Osteoblast (primary cell): Measurements from ENCODE around the gene NANOG. TPM values are rescaled to one million over a fixed set of nuclear protein-coding genes. Genes with fewer than 3 reads are reported as not detected.
"Not testable (repeated sequence)": the region's sequence is repeated elsewhere in the genome, so short reads cannot be mapped to it uniquely, and the experiment has no call there.

Source experiments
- DNase-seq: peaks from one replicate; pipeline ENCODE4 v3.0.0; 2011; ENCODE audit warnings: low spot score, mixed read lengths; ENCODE audit not compliant: insufficient read length; ENCODE audit errors: missing footprints
- H2AFZ ChIP-seq: 2 replicates; pipeline ENCODE4 v1.6.0; 2011; ENCODE audit warnings: mild to moderate bottlenecking, low read length
- H3K27ac ChIP-seq: 2 replicates; pipeline ENCODE4 v1.5.1; 2011; ENCODE audit warnings: mild to moderate bottlenecking, low read depth, low read length, moderate library complexity
- H3K27me3 ChIP-seq: 2 replicates; pipeline ENCODE4 v1.6.0; 2012; ENCODE audit warnings: mild to moderate bottlenecking, control low read depth, inconsistent platforms, low read length, moderate library complexity; ENCODE audit not compliant: insufficient read depth
- H3K36me3 ChIP-seq: 2 replicates; pipeline ENCODE4 v1.5.1; 2011; ENCODE audit warnings: mild to moderate bottlenecking, low read length, control low read depth, moderate library complexity; ENCODE audit not compliant: insufficient read depth
- H3K4me1 ChIP-seq: 2 replicates; pipeline ENCODE4 v1.5.1; 2011; ENCODE audit warnings: mild to moderate bottlenecking, low read length, control low read depth, moderate library complexity; ENCODE audit not compliant: insufficient read depth
- H3K4me2 ChIP-seq: 2 replicates; pipeline ENCODE4 v1.6.0; 2011; ENCODE audit warnings: mild to moderate bottlenecking, low read length; ENCODE audit not compliant: insufficient read depth
- H3K4me3 ChIP-seq: fragments of 200-600 bp; sonication (generic); 3 replicates; pipeline ENCODE4 v1.5.1; 2012; ENCODE audit warnings: mild to moderate bottlenecking, low read length, inconsistent platforms; ENCODE audit not compliant: insufficient read depth
- H3K79me2 ChIP-seq: 2 replicates; pipeline ENCODE4 v1.6.0; 2012; ENCODE audit warnings: mild to moderate bottlenecking, low read length, control low read depth, inconsistent platforms; ENCODE audit not compliant: insufficient read depth
- H3K9me3 ChIP-seq: 2 replicates; pipeline ENCODE4 v1.5.1; 2011; ENCODE audit warnings: low read depth, low read length, control low read depth
- H4K20me1 ChIP-seq: 2 replicates; pipeline ENCODE4 v1.6.0; 2012; ENCODE audit warnings: mild to moderate bottlenecking, low read length, control low read depth; ENCODE audit not compliant: insufficient read depth
- small RNA-seq: library from RNA; depleted of rRNA; stranded (forward); fragments of <200 nt; gene quantifications from one replicate; pipeline ENCODE3, GENCODE V24; 2012
- total RNA-seq: library from RNA; depleted of rRNA; stranded (reverse); fragments of >200 nt; gene quantifications from 2 replicates; pipeline ENCODE4 v1.2.3, GENCODE V29; 2012
- TF ChIP-seq, protein P1 (sequence below): IDR thresholded peaks from 2 replicates; pipeline ENCODE4 v1.5.1; 2011; ENCODE audit warnings: mild to moderate bottlenecking, low read depth, low read length, moderate library complexity; ENCODE audit errors: extremely low read depth

The NANOG gene
- total RNA-seq, 1 donor = not detected

DNA sequence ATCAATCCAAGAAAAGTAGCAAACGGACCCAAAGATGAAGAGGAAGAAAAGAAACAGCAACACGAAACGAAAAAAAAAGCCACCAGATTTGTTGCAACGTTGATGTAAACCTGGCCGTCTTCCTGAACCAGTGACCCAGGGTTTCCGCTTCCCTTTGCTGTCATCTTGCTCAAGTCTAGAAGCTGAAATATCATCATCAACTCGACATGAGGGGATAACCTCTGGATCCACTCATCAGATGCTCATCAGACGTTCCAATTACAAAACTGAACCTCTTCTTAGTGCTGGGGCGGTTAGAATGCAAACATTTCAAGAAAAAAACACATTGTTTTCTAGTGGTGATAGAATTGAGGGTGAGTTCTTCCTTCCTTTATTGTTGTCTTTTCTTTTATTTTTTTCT lies 54.4 kb downstream of the NANOG start:
- not testable (repeated sequence) for H2AFZ ChIP-seq

DNA sequence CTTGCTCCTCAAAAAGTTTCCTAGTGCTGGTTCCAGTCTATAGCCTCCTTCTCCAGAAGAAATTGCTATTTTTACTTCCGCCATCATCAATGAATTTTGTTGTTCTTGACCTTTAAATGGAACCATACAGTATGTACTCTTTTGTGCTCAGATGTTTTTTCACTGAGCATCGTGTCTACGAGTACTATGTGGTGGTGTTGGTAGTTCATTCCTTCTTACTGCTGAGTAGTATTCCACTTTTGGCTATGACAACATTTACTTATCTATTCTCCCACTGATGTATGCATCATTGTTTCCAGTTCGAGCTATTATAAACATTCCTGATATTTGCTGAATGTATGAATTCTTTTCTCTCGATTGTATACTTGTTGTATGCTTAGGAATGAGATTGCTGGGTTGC lies 54.9 kb downstream of the NANOG start:
- DNase-seq = peak; percentile 41
- TF ChIP-seq, protein P1, sequence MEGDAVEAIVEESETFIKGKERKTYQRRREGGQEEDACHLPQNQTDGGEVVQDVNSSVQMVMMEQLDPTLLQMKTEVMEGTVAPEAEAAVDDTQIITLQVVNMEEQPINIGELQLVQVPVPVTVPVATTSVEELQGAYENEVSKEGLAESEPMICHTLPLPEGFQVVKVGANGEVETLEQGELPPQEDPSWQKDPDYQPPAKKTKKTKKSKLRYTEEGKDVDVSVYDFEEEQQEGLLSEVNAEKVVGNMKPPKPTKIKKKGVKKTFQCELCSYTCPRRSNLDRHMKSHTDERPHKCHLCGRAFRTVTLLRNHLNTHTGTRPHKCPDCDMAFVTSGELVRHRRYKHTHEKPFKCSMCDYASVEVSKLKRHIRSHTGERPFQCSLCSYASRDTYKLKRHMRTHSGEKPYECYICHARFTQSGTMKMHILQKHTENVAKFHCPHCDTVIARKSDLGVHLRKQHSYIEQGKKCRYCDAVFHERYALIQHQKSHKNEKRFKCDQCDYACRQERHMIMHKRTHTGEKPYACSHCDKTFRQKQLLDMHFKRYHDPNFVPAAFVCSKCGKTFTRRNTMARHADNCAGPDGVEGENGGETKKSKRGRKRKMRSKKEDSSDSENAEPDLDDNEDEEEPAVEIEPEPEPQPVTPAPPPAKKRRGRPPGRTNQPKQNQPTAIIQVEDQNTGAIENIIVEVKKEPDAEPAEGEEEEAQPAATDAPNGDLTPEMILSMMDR = no peak

More for the DNA sequence above, 54.4 kb downstream of the NANOG start:
- H3K79me2 ChIP-seq, H3K27me3 ChIP-seq, H4K20me1 ChIP-seq, H3K4me3 ChIP-seq, H3K9me3 ChIP-seq, H3K4me2 ChIP-seq, DNase-seq, H3K27ac ChIP-seq, H3K4me1 ChIP-seq, H3K36me3 ChIP-seq: not testable (repeated sequence)

DNA sequence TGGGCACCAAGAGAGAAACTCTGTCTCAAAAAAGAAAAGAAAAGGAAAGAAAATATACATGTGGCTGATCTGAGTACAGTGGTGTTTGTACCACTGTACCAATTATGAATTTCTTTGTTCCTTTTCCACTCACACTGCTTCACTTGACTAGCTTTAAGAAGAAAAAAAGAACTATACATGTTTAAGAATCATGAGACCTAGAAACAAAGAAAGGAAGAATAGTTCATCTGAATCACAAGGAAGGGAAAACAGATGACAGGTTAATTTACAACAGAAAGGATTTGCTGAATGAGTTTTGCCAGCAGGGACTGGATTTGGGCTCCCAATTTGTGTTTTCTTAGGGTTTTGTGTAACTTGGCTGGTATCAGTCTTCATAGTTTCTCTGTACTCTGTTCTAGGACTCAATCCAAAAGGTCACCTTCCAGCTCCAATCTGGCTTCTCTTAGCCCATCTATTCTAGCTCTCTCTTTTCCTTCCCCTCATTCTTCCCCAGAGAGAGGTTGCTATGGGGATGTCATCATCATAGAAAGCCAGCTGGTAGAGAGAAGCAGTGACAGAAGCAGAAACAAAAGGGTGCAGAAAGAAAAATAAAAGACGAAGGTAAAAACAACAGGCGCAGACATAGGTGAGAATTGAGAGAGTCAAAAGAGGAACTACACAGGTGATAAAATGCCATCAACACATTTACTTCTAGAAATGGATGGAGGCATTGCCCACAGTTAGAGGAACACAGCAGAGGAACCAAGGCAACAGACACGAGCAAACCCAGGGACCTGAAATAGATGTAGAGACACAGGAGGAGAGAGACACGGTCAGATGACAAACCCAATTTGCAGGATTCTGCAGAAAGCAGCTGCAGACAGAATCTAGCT lies 58.3 kb downstream of the NANOG start:
- not testable (repeated sequence) for DNase-seq, H3K4me2 ChIP-seq, H3K9me3 ChIP-seq, H3K27ac ChIP-seq, H3K36me3 ChIP-seq, H3K27me3 ChIP-seq, H2AFZ ChIP-seq, H4K20me1 ChIP-seq, H3K4me3 ChIP-seq, H3K79me2 ChIP-seq, H3K4me1 ChIP-seq

More for the DNA sequence above, 54.9 kb downstream of the NANOG start:
- Histone ChIP-seq H3K79me2 (no peaks in the 10 kb centered on the region), H3K27me3 (no peaks in the 10 kb centered on the region), H3K9me3 (no peaks in the 10 kb centered on the region), H3K4me3 (no peak overlapping the region), H2AFZ (no peak overlapping the region), H3K4me2 (no peak overlapping the region), H3K4me1 (no peaks in the 10 kb centered on the region), H3K27ac (no peak overlapping the region), H4K20me1 (no peaks in the 10 kb centered on the region), H3K36me3 (no peaks in the 10 kb centered on the region)

DNA sequence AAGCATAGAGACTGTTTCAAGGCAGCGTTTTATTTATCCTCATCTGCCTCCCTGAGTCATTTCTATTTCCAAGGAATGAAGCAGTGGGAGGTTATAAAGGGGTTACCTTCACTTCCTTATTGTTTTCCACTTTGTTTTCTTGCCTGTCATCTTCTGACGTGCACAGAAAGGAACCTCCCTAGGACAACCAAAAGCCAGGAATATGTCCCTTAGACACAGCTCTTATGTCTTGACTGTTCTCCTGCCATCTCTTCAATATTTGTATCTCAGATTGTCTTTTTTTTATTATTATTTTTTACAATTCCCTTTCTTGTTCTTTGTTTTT lies 58.9 kb downstream of the NANOG start:
- not testable (repeated sequence) for H4K20me1 ChIP-seq

More for the DNA sequence above, 58.9 kb downstream of the NANOG start:
- H3K4me1 ChIP-seq, H3K9me3 ChIP-seq, H3K27me3 ChIP-seq, H3K27ac ChIP-seq, H3K79me2 ChIP-seq, H3K36me3 ChIP-seq, H3K4me3 ChIP-seq, DNase-seq, H3K4me2 ChIP-seq, H2AFZ ChIP-seq: not testable (repeated sequence)

Small RNA genes lying within 50 kb of the gene (small RNA-seq; reads per million reads assigned to genes)
- gene RF00019 = not detected

Other genes with a start within 250 kb of the NANOG start
- gene APOBEC1, start 123.5 kb upstream of the NANOG start, total RNA-seq = not detected in 2 replicates
- not detected in 2 replicates for gene GDF3, start 93.6 kb upstream of the NANOG start, total RNA-seq
- not detected in 2 replicates for gene DPPA3, start 78.0 kb upstream of the NANOG start, total RNA-seq
- not detected in 2 replicates for gene CLEC4C, start 42.0 kb upstream of the NANOG start, total RNA-seq
- gene NANOGNB, start 24.2 kb upstream of the NANOG start, total RNA-seq = not detected in 2 replicates
- gene SLC2A14, start 83.5 kb downstream of the NANOG start, total RNA-seq = under 0.01 TPM in 1 of 2 replicates, not detected in the other
- gene SLC2A3, start 146.8 kb downstream of the NANOG start, total RNA-seq = 117 and 143 TPM in 2 replicates
- 10.5 and 11.2 TPM in 2 replicates for gene FOXJ2, start 243.3 kb downstream of the NANOG start, total RNA-seq